ENCODE data around the gene ASGR2.
"Not testable (repeated sequence)": the region's sequence is repeated elsewhere in the genome, so short reads cannot be mapped to it uniquely, and the experiment has no call there.

GRCh38 chr17:7127501-7127900, 12.9 kb upstream of the ASGR2 start:
- not testable (repeated sequence) for TF ChIP-seq POU2F2, POLR2A, POLR2AphosphoS5 (IDR thresholded peaks at IDR 0.05; ENCODE audit: low read depth, low read length)

All from GM12891 (cell line).